ENCODE data around the gene CUEDC1. TPM values are rescaled to one million over a fixed set of nuclear protein-coding genes. Genes with fewer than 3 reads are reported as not detected.
"Not testable (repeated sequence)": the region's sequence is repeated elsewhere in the genome, so short reads cannot be mapped to it uniquely, and the experiment has no call there.

CUEDC1 gene
- total RNA-seq, 3 donors from 2014 or later, result 23.5 to 46.8 (median 23.6) TPM

DNA sequence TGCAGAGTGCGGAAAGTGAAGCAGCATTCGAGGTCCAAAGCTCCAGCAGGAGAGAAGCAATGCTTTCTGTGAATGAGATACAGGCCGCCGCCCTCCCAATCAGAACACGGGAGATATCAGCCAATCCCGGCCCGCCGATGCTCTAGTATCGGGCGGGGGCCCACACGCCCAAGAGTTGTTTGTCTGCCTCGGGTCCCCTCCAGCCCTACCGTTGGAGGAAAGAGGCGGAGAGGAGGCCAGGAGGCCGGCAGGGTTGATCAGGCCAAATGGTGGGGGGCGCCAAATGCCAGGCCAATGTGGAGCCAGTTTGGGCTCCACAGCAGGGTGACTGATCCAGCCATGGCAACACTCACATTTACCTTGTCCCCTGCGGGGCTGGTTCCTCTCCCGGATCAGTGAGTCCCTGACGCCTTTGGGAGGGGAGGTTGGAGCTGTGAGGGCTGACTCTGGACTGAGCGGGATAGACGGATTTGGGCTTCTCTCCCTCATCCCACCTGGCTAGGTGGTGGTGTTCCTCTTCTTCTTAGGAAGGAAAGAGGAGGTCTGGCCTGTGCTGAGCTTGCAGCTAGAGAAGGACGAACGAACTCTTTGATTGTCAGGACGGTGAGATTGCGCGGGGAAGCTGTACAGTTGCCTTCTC is 10.4 kb upstream of the CUEDC1 start:
- no peak for ATAC-seq
- no peak overlapping the region for H3K4me3 ChIP-seq

DNA sequence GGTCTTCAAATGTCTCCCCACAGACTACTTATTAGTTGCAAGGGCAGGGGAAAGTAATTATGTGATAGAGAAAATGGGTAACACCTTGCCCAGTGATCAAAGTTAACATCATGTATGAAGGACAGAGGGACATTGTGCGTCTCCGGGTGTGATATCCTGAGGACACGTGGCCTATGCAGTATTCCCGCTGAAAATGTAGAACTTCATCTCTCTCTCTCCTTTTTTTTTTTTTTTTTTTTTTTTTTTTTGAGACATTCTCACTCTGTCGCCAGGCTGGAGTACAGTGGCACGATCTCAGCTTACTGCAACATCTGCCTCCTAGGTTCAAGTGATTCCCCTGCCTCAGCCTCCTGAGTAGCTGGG is 7.9 kb upstream of the CUEDC1 start:
- no peak overlapping the region for H3K4me3 ChIP-seq
- no peaks in the 10 kb centered on the region for H3K9me3 ChIP-seq
- ATAC-seq (no peak), DNase-seq (no peak)
- no peaks in the 10 kb centered on the region for H3K4me1 ChIP-seq (ENCODE audit: low read depth)
- TF ChIP-seq, protein P1, sequence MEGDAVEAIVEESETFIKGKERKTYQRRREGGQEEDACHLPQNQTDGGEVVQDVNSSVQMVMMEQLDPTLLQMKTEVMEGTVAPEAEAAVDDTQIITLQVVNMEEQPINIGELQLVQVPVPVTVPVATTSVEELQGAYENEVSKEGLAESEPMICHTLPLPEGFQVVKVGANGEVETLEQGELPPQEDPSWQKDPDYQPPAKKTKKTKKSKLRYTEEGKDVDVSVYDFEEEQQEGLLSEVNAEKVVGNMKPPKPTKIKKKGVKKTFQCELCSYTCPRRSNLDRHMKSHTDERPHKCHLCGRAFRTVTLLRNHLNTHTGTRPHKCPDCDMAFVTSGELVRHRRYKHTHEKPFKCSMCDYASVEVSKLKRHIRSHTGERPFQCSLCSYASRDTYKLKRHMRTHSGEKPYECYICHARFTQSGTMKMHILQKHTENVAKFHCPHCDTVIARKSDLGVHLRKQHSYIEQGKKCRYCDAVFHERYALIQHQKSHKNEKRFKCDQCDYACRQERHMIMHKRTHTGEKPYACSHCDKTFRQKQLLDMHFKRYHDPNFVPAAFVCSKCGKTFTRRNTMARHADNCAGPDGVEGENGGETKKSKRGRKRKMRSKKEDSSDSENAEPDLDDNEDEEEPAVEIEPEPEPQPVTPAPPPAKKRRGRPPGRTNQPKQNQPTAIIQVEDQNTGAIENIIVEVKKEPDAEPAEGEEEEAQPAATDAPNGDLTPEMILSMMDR (IDR thresholded peaks at IDR 0.05), result no peak
- intact Hi-C loops (cut with DNase I, micrococcal nuclease), result no loop called here
- H3K36me3 ChIP-seq (ENCODE audit: low read depth), result no peaks in the 10 kb centered on the region

More for the DNA sequence above, 10.4 kb upstream of the CUEDC1 start:
- intact Hi-C loops (cut with DNase I, micrococcal nuclease), result no loop called here
- Histone ChIP-seq H3K9me3 (no peaks in the 10 kb centered on the region), H3K4me1 (ENCODE audit: low read depth) (no peaks in the 10 kb centered on the region), H3K36me3 (ENCODE audit: low read depth) (no peaks in the 10 kb centered on the region)
- DNase-seq, result no peak
- TF ChIP-seq, protein P1 (IDR thresholded peaks at IDR 0.05), result no peak

DNA sequence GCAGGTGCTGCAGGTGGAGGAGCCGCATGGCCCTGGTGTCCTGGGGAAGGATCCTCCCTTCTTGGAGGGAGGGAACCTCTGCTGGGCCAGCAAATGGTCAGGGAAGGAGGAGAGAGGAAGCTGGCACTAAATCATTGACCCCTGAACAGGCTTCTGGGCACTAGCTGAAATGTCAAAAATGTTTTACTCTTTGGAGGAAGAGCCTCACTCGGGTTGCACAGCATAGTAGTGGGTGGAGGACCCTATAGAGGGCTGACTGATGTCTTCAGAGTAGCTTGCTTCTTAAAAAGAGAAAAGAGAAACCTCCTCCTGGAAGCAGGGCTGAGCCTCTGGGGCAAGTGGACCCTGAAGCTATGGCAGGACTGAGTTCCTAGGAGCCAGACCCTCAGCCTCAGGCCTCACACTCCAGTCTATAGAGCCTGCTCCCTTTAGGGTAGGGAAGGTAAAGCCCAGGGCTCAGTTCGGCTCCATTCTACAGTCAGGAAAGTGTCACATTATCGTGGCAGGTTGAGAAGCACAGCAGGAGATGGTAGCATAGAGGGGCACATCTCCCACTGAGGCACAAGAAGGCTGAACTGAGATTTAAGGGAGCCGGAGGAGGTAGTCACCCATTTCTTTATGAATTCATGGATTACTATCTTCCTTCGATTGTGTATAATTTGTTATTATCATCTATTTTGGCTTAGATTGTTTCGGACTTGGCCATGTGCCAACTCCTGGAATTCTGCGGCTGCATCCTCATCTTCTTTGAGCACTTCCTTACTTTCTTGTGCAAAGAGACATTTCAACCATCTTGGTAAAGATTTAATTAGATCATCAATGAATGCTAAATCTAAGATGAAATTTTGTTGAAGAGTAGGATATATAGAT is 7.3 kb upstream of the CUEDC1 start:
- Histone ChIP-seq H3K36me3 (ENCODE audit: low read depth) (no peaks in the 10 kb centered on the region), H3K9me3 (no peaks in the 10 kb centered on the region), H3K4me1 (ENCODE audit: low read depth) (no peaks in the 10 kb centered on the region), H3K4me3 (no peak overlapping the region)
- intact Hi-C loops (cut with DNase I, micrococcal nuclease), result no loop called here
- no peak for ATAC-seq
- TF ChIP-seq, protein P1 (IDR thresholded peaks at IDR 0.05), result no peak
- DNase-seq, result no peak

DNA sequence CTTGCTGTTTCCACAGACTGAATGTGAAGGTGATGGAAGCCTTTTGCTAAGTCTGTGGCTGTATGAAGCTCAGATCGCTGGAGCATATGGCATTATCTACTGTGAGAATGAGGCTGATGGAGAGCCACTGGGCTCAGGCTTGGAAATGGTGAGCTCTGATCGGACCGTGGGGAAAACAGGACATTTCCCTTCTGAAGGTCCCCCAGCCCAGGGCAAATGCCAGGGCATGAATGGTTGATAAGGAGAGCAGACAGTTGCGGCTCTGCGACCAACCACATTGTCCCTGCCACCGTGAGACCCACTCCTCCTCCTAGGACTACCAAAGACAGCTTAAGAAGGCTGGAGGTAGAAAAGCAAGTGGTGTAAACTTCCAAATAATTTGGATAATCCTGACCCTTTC is 4.7 kb upstream of the CUEDC1 start:
- H3K4me1 ChIP-seq (ENCODE audit: low read depth), result peaks cover 11% of the 10 kb centered on the region
- no peaks in the 10 kb centered on the region for H3K36me3 ChIP-seq (ENCODE audit: low read depth)
- ATAC-seq (no peak), DNase-seq (no peak)
- TF ChIP-seq, protein P1 (IDR thresholded peaks at IDR 0.05), result no peak
- H3K9me3 ChIP-seq, result no peaks in the 10 kb centered on the region
- intact Hi-C loops (cut with DNase I, micrococcal nuclease), result no loop called here
- H3K4me3 ChIP-seq, result no peak overlapping the region

DNA sequence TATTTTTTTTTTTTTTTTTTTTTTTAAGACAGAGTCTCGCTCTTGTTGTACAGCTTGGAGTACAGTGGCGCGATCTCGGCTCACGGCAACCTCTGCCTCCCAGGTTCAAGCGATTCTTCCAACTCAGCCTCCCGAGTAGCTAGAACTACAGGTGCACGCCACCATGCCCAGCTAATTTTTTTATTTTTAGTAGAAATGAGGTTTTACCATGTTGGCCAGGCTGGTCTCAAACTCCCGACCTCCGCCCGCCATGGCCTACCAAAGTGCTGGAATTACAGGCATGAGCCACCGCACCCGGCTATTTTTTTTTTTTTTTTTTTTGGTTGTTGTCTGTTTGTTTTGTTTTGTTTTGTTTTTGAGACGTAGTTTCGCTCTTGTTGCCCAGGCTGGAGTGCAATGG is 3.2 kb upstream of the CUEDC1 start:
- DNase-seq; ATAC-seq; H3K36me3 ChIP-seq (ENCODE audit: low read depth); H3K9me3 ChIP-seq; intact Hi-C loops (cut with DNase I, micrococcal nuclease); H3K4me3 ChIP-seq: not testable (repeated sequence)
- H3K4me1 ChIP-seq (ENCODE audit: low read depth), result peaks cover 15% of the 10 kb centered on the region

DNA sequence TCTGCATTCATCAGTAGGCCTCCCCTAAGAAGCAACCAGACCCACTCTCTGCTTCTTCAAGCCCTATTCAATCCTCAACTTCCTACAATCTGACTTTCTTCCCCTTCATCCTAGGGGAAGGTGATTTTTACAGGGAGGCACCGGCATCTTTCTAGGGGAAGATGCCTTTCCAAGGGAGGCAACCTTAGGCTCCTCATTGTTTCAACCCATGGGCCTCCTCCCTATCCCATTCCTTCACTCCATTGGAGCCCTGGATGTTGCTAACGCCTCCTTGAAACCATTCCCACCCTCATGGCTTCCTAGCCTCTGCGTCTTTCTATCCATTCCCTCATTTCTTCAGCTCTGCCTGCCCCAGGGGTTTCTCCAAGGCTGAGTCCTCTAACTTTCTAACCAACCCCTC is 2.7 kb upstream of the CUEDC1 start:
- intact Hi-C loops (cut with DNase I, micrococcal nuclease), result no loop called here
- H3K36me3 ChIP-seq (ENCODE audit: low read depth), result no peaks in the 10 kb centered on the region

More for the DNA sequence above, 2.7 kb upstream of the CUEDC1 start:
- TF ChIP-seq, protein P1 (IDR thresholded peaks at IDR 0.05), result no peak
- Histone ChIP-seq H3K9me3 (no peaks in the 10 kb centered on the region), H3K4me1 (ENCODE audit: low read depth) (peaks cover 15% of the 10 kb centered on the region), H3K4me3 (no peak overlapping the region)
- ATAC-seq, result no peak
- DNase-seq, result no peak

Data from mucosa of descending colon (tissue), 3 donors.